ENCODE measurements around the gene CEMP1. TPM values are rescaled to one million over a fixed set of nuclear protein-coding genes. Genes with fewer than 3 reads are reported as not detected.

Gene CEMP1, protein sequence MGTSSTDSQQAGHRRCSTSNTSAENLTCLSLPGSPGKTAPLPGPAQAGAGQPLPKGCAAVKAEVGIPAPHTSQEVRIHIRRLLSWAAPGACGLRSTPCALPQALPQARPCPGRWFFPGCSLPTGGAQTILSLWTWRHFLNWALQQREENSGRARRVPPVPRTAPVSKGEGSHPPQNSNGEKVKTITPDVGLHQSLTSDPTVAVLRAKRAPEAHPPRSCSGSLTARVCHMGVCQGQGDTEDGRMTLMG
- total RNA-seq: 0.20 TPM in 1 of 2 replicates, not detected in the other

DNA sequence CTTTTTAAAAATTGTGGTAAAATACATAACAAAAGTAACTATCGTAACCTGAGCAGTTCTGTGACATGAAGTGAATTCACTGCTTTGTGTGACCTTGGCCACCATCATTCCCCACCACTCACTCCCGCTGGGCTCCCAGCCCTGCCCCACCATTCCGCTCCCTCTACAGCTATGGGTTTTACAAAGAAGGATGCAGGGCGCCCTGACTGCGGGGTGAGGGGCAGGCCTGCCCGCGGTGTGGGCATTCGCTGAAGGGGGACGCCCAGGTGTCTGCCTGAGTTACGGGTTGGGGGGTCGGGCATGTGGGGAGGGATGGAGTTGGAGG, at the start of gene CEMP1:
CEMP1 (minus strand) TSS at position 38 of the 325 bp plus-strand sequence. CDS start 335 bp downstream, outside the sequence.

DNA sequence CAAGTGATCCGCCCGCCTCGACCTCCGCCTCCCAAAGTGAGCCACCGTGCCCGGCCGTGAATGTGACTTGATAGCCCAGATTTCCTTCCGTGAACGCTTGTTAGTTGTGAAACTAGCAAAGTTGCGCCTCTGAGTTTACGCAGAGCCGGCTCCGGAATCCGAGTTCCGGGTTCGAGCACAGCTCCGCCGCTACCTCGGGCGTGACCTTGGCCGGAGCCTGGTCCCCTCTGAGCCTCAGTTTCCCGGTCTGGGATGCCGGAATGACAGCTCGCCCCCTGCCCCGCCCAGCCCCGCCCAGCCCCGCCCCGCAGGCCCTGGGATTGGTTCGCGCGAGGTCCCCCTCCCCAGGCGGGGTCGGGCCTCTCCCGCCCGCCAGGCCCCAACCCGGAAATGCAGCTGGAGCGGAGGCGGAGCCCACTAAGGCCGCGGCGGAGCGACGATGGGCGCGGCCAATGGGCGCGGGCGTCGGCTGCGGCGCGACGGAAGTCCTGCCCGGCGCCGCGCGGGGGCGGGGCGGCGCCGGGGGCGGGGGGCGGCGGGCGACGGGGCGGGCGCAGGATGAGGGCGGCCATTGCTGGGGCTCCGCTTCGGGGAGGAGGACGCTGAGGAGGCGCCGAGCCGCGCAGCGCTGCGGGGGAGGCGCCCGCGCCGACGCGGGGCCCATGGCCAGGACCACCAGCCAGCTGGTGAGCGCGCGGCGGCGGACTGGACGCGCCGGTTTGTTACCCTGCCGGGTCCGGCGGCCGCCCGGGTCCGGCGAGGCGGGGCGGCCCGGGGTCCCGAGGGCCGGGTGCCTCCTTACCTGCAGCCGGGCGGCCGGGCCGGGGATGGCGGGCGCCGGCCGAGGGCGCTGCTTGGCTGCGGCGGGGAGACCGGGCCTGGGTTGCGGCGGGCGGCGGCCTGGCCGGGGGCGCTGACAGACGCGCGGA, 6.5 kb upstream of the CEMP1 start, which contains the start of gene PDPK1:
PDPK1 (plus strand) TSS at position 571 of the 929 bp plus-strand sequence; CDS start at position 663, 92 bp downstream.

DNA sequence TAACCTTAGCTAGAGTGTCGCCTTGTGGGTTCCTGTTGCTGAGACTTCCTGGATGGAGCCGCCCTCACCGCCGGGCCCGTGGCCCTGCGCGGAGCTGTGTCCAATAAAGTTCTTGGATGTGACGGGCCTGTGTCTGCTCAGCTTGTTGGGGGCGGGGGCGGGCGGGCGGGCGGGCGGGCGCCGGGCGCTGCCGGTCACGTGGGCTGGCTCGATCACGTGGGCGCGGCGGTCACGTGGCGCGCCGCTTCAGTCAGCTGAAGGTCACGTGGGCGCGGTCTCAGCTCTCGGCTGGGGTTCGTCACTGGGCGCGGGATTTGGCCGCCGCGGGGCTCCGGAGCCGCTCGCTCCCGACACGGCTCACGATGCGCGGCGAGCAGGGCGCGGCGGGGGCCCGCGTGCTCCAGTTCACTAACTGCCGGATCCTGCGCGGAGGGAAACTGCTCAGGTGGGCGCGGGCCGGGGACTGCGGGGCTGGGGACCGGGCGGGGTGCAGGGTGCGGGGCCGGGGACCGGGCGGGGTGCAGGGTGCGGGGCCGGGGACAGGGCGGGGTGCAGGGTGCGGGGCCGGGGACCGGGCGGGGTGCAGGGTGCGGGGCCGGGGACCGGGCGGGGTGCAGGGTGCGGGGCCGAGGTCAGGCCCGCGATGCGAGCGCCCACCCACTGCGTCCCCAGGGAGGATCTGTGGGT, 11.0 kb downstream of the CEMP1 start, which contains the start of gene AMDHD2:
AMDHD2 (plus strand) TSS at position 275 of the 687 bp plus-strand sequence; CDS start at position 363, 88 bp downstream.

DNA sequence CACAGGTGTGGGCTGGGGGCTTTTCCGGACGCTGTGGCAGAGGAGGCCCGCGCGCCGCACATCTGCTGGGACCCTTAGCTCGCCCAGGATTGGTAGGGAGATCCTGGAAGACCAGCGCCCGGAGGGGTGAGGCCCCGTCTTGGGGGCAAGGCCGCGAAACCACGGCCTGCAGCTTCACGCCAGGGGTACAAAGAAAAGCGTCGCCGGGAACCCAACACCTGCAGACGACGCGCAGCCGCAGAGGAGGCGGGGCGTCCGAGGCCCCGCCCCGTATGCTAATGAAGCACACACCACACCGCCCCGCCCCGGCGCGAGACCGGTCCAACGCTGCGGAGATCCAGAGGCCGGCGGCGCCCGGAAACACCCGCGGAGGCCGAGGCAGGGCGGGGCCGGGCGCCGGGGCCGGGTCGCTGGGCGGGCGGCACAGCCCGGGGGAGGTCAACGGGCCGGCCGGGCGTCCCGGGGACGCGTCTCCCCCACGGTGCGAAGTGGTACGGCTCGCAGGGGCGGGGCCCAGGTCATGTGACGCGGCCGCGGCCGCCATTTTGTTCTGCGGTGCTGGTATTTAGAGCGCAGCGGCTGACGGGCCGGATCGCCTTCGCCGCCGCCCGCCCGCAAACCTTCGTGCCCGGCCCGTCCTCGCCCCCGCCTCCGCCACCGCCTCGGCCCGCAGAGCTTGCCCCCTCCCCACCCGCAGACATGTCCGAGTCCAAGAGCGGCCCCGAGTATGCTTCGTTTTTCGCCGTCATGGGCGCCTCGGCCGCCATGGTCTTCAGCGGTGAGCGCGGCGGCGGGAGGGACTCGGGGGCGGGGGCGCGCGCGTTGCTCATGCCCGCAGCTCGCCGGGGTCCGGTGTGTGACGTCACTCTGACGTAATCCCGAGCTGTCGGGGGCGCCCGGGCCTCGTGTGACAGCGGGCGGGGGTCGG, 17.5 kb downstream of the CEMP1 start, which contains the start of gene ATP6V0C:
ATP6V0C (plus strand) TSS at position 548 of the 928 bp plus-strand sequence; CDS start at position 700, 152 bp downstream.

Small RNA genes within 50 kb of the gene (small RNA-seq; reads per million reads assigned to genes)
- gene AC093525.1: not detected
- not detected for gene MIR3178

Other genes starting within 250 kb of the CEMP1 start
- gene ABCA3, start 190.7 kb downstream of the CEMP1 start, total RNA-seq: 0.39 and 0.73 TPM in 2 replicates
- gene CCNF, start 102.0 kb downstream of the CEMP1 start, total RNA-seq: 27.2 and 40.3 TPM in 2 replicates
- gene TEDC2, start 71.3 kb downstream of the CEMP1 start, total RNA-seq: 6.2 and 12.1 TPM in 2 replicates
- under 0.01 and 0.20 TPM in 2 replicates for gene NTN3, start 60.1 kb downstream of the CEMP1 start, total RNA-seq
- gene TBC1D24, start 56.3 kb downstream of the CEMP1 start, total RNA-seq: 11.0 and 16.2 TPM in 2 replicates
- 19.1 and 19.2 TPM in 2 replicates for gene ATP6V0C, start 17.5 kb downstream of the CEMP1 start, total RNA-seq
- gene AMDHD2, start 11.0 kb downstream of the CEMP1 start, total RNA-seq: 60.3 and 62.6 TPM in 2 replicates
- 23.1 and 24.0 TPM in 2 replicates for gene PDPK1, start 6.6 kb upstream of the CEMP1 start, total RNA-seq
- 15.8 and 21.7 TPM in 2 replicates for gene KCTD5, start 151.1 kb upstream of the CEMP1 start, total RNA-seq
- gene PRSS27, start 188.8 kb upstream of the CEMP1 start, total RNA-seq: 0.37 and 0.78 TPM in 2 replicates
- gene SRRM2, start 221.2 kb upstream of the CEMP1 start, total RNA-seq: 64.3 and 77.4 TPM in 2 replicates
- gene ELOB, start 245.9 kb upstream of the CEMP1 start, total RNA-seq: 188 and 355 TPM in 2 replicates

All from subcutaneous preadipocyte (primary cell).